Fibroblast of peridontal ligament (primary cell): ENCODE measurements around the gene LHPP.
A peak's percentile ranks its signal among the peaks of the same experiment; 100 is the strongest.

Experiments
- DNase-seq: peaks from one replicate; pipeline ENCODE4 v3.0.0-alpha.2; 2010; ENCODE audit errors: extremely low read depth

Gene LHPP

GRCh38 chr10:124642088-124642710 lies 180.6 kb downstream of the LHPP start:
- no peak for DNase-seq

GRCh38 chr10:124643330-124644009 lies 181.8 kb downstream of the LHPP start:
- no peak for DNase-seq

GRCh38 chr10:124644236-124644635 lies 182.6 kb downstream of the LHPP start:
- DNase-seq: no peak

GRCh38 chr10:124644771-124645415 lies 183.3 kb downstream of the LHPP start:
- no peak for DNase-seq

- DNase-seq: no peak
These were observed 184.0 kb downstream of the LHPP start for GRCh38 chr10:124645467-124646095.

GRCh38 chr10:124646483-124647352 lies 185.1 kb downstream of the LHPP start:
- DNase-seq: peak; percentile 40

- DNase-seq: no peak
These were observed 186.0 kb downstream of the LHPP start for GRCh38 chr10:124647421-124648130.

- no peak for DNase-seq
These were observed 186.5 kb downstream of the LHPP start for GRCh38 chr10:124648131-124648475.

GRCh38 chr10:124648738-124649137 lies 187.1 kb downstream of the LHPP start:
- DNase-seq: peak; percentile 57

GRCh38 chr10:124649214-124649613 lies 187.6 kb downstream of the LHPP start:
- peak; percentile 46 for DNase-seq

GRCh38 chr10:124650263-124650662 lies 188.6 kb downstream of the LHPP start:
- DNase-seq: no peak

- no peak for DNase-seq
These were observed 189.3 kb downstream of the LHPP start for GRCh38 chr10:124650820-124651401.

- no peak for DNase-seq
These were observed 189.8 kb downstream of the LHPP start for GRCh38 chr10:124651402-124651891.

GRCh38 chr10:124652200-124652599 lies 190.6 kb downstream of the LHPP start:
- no peak for DNase-seq

GRCh38 chr10:124652701-124653100 lies 191.1 kb downstream of the LHPP start:
- no peak for DNase-seq

GRCh38 chr10:124653311-124653710 lies 191.7 kb downstream of the LHPP start:
- no peak for DNase-seq

GRCh38 chr10:124653811-124654651 lies 192.4 kb downstream of the LHPP start:
- no peak for DNase-seq

GRCh38 chr10:124654686-124655085 lies 193.1 kb downstream of the LHPP start:
- no peak for DNase-seq
